Caki2 (cell line): Measurements from ENCODE around the gene PP2D1. TPM values are rescaled to one million over a fixed set of nuclear protein-coding genes. Genes with fewer than 3 reads are reported as not detected.
"Not testable (repeated sequence)": the region's sequence is repeated elsewhere in the genome, so short reads cannot be mapped to it uniquely, and the experiment has no call there.

Experiments
- DNase-seq: peaks from one replicate; pipeline ENCODE4 v3.0.0-alpha.2; 2015; ENCODE audit warnings: low read depth
- in situ Hi-C: cut with HindIII; loops from 2 replicates; pipeline ENCODE4 v1.10.0; 2016; ENCODE audit warnings: low sequenced_read_pairs, low pct_unique_long_range_greater_than_20kb, mixed read lengths
- total RNA-seq: library from RNA; depleted of rRNA; stranded (reverse); fragments of >200 nt; shearing (Covaris generic); gene quantifications from 2 replicates; pipeline ENCODE4 v1.2.3, GENCODE V29; 2014; ENCODE audit warnings: low replicate concordance

PP2D1 gene
- total RNA-seq, 1 experiment from 2014 or later, result not detected

DNA sequence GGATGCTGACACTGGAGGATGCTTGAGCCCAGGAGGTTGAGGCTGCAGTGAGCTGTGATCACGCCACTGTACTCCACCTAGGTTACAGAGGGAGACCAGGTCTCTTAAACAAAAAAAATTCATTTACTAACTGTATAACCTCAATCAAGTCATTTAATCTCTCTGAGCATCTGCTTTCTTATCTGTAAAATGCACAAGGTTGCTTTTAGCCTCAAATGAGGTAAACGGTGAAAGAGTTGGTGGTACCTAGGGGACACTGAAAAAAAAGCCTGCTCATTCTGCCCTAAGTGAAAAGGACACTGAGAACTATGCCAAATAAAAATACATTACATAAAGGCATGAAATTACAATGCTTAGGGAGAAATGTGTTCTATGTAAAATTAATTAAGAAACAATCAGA, 3.4 kb downstream of the PP2D1 start:
- DNase-seq, result no peak
- in situ Hi-C loops, result no loop called here

DNA sequence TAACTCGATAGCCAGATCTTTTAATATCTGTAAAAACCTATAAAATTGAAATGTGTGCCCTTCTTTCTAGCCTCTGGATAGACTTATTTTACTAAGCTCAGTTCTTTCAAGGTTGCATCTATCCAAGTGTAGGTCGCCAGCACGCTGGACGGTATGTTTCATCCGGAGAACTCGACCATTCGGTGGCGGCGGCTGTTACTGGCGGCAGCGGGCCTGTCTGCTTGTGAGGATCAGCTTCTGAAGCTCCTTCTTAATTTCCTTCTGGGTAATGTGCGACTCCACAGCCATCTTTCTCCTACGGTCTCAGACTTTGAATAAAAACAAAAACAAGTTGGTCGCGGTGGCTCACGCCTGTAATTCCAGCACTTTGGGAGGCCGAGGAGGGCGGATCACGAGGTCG, 4.1 kb downstream of the PP2D1 start:
- no peak for DNase-seq
- in situ Hi-C loops, result no loop called here

- no peak for DNase-seq
- in situ Hi-C loops, result no loop called here
Measured at GRCh38 chr3:20001932-20002331, 10.1 kb downstream of the PP2D1 start.

DNA sequence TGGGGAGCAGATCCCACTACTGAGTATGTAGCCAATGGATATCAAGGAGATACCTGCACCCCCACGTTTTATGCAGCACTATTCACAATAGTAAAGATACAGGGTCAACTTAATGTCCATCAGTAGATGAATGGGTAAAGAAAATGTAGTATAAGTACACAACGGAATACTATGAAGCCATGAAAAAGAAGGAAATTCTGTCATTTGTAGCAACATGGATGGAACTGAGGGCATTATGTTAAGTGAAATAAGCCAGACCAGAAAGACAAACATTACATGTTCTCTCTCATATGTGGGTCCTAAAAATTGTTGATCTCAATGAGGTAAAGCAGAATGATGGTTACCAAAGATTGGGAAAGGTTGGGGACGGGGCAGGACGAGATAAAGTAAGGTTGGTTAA, 14.6 kb downstream of the PP2D1 start:
- DNase-seq, result no peak
- in situ Hi-C loops, result no loop called here

DNA sequence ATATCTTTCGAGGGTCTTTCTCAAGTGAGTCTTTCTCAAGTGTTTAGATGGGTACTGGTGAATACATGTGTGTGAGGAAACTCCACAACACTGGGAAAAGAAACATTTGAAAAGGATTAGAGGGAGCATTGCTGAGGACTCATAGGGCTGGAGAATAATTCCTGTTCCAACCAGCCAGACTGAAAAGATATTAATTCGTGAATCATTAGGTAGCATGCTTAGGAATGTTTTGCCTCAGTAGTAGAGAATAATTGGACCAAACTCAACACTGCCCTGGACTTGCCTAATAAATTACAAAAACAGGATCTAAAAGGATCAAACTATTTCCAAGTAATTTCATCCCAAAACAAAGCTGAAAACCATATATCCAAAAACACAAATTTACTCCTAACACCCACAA, 17.3 kb downstream of the PP2D1 start:
- DNase-seq, result no peak
- in situ Hi-C loops, result no loop called here

DNA sequence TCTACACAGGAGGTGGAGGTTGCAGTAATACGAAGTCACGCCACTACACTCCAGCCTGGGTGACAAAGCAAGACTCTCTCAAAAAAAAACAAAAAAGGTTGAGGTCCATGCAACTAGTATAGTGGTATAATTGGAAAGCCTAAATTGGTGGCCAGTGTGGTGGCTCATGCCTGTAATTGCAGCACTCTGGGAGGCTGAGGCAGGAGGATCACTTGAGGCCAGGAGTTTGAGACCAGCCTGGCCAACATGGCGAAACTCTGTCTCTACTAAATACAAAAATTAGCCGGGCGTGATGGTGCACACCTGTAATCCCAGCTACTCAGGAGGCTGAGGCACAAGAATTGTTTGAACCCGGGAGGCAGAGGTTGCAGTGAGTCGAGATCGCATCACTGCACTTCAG, 23.2 kb downstream of the PP2D1 start:
- DNase-seq, in situ Hi-C loops: not testable (repeated sequence)

GRCh38 chr3:19972054-19972453, 40.0 kb downstream of the PP2D1 start:
- in situ Hi-C loops, result no loop called here
- no peak for DNase-seq

- in situ Hi-C loops, result no loop called here
Measured at GRCh38 chr3:19970327-19970726, 41.7 kb downstream of the PP2D1 start.

GRCh38 chr3:19967812-19968211, 44.3 kb downstream of the PP2D1 start:
- DNase-seq, result no peak
- in situ Hi-C loops, result no loop called here

More at GRCh38 chr3:19970327-19970726, 41.7 kb downstream of the PP2D1 start:
- DNase-seq, result no peak

DNA sequence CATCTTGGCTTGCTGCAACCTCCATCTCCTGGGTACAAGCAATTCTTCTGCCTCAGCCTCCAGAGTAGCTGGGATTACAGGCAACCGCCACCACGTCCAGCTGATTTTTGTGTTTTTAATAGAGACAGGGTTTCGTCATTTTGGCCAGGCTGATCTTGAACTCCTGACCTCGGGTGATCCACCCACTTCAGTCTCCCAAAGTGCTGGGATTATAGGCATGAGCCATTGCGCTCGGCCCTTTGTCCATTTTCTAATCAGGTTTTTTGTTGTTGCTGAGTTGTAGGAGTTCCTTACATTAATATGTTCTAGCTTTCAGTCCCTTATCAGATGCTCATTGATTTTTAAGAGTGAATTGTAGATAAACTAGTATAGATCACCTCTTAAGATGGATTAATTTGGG, 44.9 kb downstream of the PP2D1 start:
- in situ Hi-C loops, result no loop called here
- DNase-seq, result no peak

DNA sequence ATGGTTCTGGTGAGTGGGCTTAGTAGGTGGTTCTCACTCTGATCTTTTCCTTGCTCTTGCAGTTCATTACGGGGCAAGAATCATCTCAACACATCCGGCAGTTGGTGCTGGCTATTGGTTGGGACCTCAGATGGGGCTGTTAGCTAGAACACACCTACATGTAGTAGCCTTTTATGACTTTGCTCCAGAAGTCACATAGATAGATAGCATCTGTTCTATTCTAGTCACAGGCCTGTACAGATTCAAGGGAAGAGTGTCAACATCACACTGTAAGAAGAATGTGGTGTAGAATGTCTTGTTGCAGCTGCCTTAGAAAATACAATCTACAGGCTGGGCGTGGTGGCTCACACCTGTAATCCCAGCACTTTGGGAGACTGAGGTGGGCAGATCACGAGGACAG, 50.1 kb downstream of the PP2D1 start:
- in situ Hi-C loops, result no loop called here
- DNase-seq, result no peak

DNA sequence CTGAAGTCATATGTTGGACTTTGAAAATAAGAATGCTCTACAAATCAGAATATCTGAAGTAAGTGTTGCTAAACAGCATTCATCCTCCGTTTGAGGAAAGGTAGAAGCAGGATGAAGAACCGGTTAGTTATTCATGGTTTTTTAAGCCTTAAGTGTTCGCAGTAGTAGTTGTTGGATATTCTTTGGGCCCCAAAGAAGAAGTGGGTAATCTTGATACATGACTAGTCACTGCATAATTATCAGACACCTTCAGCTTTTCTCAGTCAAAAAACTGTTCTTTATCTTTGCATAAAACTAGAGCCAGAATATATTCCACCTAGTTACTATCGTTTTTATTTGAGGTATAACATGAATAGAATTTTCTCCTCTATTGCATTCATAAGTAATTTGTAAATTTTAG, 51.4 kb downstream of the PP2D1 start:
- no peak for DNase-seq
- in situ Hi-C loops, result no loop called here

GRCh38 chr3:19959505-19959904, 52.6 kb downstream of the PP2D1 start:
- in situ Hi-C loops, result no loop called here
- DNase-seq, result no peak

GRCh38 chr3:19957354-19957753, 54.7 kb downstream of the PP2D1 start:
- in situ Hi-C loops, result not testable (repeated sequence)

DNA sequence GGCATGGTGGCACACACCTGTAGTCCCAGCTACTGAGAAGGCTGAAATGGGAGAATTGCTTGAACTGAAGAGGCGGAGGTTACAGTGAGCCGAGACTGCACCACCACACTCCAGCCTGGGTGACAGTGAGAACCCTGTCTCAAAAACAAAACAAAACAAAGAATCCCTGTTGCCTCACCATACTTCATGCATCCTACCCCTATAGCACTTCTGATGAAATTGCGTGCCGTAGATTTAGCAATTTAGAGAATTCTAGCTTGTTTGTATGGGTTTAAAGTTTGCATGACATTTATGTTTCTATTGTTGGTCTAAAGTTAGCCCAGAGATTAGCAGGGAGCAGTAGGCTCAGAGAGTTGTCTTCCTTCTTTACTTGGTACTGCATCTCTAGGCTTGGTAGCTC, 57.4 kb downstream of the PP2D1 start:
- DNase-seq, result no peak
- in situ Hi-C loops, result no loop called here

More at GRCh38 chr3:19957354-19957753, 54.7 kb downstream of the PP2D1 start:
- DNase-seq, result not testable (repeated sequence)

- in situ Hi-C loops, result no loop called here
- DNase-seq, result no peak
Measured at GRCh38 chr3:19950316-19950715, 61.7 kb downstream of the PP2D1 start.

DNA sequence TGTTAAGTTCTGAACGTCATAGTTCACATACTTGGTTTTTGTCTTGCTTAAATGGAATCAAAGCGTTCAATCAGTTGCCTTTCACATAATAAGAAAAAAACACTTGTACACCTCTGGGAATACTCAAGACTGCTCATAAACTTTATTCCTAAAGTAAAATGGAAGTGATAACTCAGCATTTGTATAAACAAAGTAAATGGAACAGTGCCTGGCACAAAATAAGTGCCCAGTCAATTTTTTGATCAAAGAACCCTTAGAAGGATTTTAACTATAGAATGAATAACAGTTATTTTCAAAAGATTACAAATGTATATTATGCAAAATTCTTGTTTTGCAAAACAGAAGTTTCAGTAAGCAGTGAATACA, 63.9 kb downstream of the PP2D1 start:
- in situ Hi-C loops, result no loop called here
- no peak for DNase-seq

DNA sequence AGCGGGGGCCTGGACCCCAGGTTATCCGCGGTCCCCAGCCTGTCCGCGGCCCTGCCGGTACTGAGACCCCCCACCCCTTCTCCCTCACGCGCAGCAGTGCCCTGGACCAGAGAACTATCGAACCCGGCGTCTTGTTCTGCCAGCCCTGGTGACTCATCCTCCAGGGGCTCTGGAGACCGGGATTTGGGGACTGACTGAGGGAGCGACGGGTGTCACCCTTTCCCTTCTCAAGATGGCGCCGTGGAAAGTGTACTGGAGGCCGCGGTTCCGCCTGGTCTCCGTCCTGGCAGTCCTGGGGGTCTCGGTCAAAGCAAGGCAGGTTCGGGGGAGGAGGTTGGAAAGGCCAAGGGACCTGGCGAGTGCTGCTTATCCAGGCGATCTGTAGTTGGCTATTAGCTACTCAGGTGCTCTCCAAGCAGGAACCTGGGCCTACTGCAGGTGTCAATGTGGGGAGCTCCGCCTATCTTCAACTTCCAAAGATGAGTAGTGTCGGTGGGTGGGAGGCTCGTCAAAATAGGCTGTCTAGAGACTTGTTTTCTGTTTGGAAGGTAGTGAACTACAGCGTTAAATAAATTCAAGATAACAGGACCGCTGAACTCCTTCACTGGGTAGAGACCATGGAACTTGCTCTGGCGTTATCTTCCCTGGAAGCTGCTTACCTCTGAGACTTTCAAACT, 64.4 kb downstream of the PP2D1 start:
- DNase-seq, result peak; percentile 59
- in situ Hi-C loops, result no loop called here

GRCh38 chr3:19946832-19947548, 65.1 kb downstream of the PP2D1 start, which contains the start of gene RAB5A:
TSS of gene RAB5A (plus strand) at chr3:19947097. CDS start at chr3:19950899, 3,802 bp downstream.
- DNase-seq, result peak; percentile 99
- in situ Hi-C loops, result no loop called here
